HG03469 (cell line): ENCODE measurements around the gene KIAA0040.

ENCODE experiments used
- ATAC-seq: cut with Tn5 transposase; IDR thresholded peaks from one replicate; pipeline ENCODE4 v1.9.1; 2021; ENCODE audit warnings: mild to moderate bottlenecking, moderate library complexity, moderate number of reproducible peaks; ENCODE audit not compliant: unreplicated experiment

The KIAA0040 gene

GRCh38 chr1:175145899-175146528 lies 46.6 kb downstream of the KIAA0040 start:
- ATAC-seq = no peak

DNA sequence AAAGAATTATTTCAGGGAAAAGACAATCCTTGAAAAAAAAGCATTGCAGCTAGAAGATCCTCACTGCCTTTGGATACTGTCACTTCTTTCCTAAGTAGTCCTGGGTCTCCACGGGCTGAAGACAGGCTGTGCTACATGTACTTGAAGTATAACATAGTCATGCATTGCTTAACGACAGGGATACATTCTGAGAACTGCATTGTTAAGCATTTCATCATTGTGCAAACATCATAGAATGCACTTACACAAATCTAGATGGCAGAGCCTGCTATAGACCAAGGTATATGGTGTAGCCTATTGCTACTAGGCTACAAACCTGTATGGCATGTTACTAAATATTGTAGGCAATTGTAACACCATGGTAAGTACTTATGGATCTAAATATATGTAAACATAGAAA lies 54.0 kb downstream of the KIAA0040 start:
- ATAC-seq = no peak

DNA sequence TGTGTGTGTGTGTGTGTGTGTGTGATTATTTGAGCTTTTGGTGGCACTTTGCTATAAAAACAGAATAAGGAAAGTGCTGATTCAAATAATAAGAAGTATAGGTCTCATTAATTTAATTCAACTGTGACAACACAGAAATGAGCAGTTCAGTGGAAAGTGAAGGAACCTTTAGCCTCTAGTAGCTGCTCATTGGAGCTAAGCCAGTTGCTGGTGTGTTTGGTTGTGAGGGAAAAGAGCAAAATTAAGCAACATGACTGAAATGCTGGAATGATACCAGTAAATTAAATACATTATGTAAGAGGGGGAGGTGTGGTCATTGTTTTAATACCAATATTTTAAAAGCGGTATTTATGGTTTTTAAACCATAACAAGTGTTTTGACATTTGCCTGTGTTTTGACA lies 55.2 kb downstream of the KIAA0040 start:
- ATAC-seq = no peak

DNA sequence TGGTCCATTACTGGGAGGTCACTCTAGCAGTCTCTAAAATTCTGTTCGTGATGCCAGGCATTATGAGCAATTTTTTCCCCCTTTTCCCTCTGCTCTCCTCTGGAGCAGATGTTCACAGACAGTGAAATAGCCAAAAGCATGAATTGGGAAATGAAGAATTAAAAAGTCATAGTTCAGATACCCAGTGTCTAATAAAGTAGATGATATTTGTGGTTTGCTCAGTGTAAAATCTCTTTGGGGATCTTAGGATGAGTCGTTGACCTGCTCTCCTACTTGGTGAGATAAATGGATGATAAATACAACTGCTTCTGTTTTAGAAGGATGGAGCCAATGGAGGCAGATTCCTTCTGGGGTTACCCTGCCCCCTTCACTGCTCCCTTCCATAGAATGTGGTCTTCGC lies 56.3 kb downstream of the KIAA0040 start:
- ATAC-seq = no peak

DNA sequence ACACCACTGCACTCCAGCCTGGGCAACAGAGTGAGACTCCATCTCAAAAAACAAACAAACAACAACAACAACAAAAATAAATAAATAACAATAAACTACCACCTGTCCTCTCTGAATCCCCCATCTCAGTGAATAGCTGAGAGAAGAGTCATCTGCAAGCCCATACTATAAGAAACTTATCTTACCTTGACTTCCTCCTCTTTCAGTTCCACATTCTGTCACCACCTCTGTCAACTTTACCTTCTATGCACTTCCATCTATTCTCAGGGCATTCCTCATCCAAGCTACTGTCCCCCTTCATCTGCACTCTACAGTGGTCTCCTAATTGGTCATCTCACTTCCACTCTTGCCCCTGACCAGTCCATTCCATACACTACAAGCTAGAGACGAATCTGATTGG lies 58.1 kb downstream of the KIAA0040 start:
- no peak for ATAC-seq

DNA sequence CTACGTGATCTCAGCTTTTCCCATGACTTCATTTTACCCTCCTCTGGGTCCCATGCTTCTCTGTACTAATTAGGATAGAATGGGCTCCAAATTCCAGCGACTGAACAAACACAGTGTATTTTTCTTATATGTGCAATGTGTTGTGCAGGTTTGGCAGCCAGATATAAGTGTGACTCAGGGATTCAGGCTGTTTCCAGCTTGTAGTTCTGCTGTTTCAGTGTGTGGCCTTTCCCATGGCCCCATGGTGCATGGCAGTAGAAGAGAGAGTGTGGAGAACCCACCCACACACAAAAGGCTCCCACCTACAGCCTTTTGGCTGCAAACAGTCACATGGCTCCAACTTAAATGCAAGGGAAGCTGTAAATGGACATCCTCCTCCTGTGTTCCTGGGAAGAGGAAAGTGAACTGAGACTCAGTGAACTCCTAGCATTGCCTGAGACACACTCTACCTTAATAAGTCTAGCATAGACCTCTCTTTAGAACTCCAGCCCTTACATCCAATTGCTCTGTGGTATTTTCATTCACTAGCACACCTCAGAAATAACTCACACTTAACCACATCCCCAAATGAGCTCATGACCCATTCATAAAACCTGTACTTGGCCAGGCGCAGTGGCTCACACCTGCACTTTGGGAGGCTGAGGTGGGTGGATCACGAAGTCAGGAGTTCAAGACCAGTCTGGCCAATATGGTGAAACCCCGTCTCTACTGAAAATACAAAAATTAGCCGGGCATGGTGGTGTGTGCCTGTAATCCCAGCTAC lies 58.7 kb downstream of the KIAA0040 start:
- no peak for ATAC-seq

DNA sequence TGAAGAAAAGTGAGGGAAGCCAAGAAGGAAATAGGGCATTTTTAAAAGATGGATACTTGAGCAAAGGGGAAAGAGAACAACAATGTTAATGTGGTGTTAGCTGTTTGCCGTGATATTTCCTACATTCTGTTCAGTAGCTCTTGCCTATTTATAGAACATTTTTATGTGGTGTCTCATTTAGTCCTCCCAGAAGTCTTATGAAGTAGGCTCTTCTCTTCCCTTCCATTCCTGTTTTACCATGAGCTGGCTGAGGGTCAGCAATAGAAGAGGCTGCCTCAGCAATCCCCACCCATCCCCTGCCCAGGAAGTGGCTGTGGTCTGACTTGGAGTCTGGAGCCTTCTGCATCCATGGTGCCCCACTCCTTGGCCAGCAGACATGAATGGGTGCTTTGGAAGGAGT lies 60.1 kb downstream of the KIAA0040 start:
- ATAC-seq = no peak

GRCh38 chr1:175131095-175131494 lies 61.5 kb downstream of the KIAA0040 start:
- ATAC-seq = no peak

DNA sequence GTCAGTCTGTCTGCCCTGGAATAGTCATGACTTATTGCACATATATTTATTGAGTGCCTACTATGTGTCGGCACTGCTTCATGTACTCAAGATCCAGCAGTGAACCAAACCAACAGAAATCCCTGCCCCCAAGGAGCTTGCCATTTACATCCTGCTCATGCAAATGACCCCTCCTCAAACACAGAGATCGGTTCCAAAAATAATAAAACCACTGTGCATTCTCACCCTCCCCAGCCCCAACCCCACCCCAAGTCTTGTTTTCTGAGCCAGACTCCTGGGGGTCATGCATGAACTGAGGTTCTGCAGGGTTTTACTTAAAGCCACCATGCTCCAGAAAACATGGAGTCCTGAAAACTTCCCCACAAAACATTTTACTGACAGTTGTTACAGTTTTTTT lies 61.9 kb downstream of the KIAA0040 start:
- ATAC-seq = no peak

- ATAC-seq = no peak
These were observed 62.5 kb downstream of the KIAA0040 start for GRCh38 chr1:175129997-175130648.

DNA sequence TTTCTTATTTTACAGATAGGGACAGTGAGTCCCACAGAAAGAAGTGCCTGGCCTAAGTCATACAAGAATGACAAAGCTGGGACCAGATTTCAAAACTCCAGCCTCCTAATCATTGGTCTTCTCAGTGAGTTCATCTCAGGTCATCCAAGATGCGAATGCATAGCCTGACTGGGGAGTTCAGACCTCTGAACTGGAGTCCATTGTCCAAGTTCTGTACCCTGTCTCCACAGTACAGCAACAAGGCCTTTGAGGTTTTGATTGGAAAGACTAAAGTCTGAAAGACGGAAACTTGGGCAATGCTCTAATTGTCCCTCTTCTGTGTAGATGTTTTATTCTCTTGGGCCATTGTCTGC lies 63.0 kb downstream of the KIAA0040 start:
- no peak for ATAC-seq

GRCh38 chr1:175129182-175129581 lies 63.4 kb downstream of the KIAA0040 start:
- ATAC-seq = no peak

DNA sequence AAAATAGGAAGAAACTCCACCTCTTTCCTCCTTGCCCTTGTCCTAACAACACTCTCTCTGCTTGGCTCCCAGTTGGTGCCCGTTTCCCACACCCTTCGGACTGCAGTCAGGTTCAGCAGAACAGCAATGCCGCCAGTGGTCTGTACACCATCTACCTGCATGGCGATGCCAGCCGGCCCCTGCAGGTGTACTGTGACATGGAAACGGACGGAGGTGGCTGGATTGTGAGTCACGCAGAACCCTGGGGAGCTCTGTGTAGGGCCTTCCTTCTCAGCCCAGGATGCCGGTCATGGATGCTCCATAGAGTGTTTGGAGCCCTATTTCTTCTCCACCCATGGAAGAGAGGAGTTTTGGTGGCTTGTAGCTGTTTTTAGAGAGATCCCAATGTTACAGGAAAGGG lies 64.1 kb downstream of the KIAA0040 start:
- no peak for ATAC-seq

- no peak for ATAC-seq
These were observed 65.0 kb downstream of the KIAA0040 start for GRCh38 chr1:175127565-175127964.

- ATAC-seq = no peak
These were observed 66.2 kb downstream of the KIAA0040 start for GRCh38 chr1:175126347-175126746.

DNA sequence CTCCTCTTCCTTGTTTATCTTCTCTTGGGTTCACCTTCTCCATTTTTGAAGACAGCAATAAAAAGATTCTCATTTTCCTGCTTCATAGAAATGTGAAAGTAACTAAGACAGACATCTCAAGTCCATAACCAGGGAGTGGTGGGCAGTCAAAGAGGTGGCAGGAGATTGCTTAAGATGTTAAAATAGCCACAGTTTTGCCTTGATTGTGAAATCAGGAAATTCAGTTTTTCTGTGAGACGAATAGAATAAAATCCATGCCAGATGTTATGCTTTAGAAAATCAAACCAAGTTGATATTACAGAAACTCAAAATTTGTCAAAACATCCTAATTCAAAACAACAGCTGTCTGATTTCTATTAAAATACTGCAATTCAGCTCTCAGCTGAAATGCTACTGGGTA lies 67.7 kb downstream of the KIAA0040 start:
- no peak for ATAC-seq

DNA sequence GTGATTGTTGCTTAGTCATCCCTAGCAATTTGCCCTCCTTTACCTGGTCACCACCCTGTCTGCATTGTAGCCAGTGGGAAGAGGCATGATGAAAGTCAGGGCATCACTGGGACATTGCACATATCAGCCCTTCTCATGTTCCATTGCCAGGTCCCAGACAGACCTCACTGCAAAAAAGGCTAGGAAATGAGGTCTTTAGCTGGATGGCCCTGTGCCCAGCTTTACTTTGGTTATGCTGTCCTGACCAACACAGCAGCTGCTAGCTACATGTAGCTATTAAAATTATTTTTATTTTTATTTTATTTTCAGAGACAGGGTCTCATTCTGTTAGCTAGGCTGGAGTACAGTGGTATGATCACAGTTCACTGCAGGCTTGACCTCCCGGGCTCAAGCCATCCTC lies 72.1 kb downstream of the KIAA0040 start:
- ATAC-seq = no peak

DNA sequence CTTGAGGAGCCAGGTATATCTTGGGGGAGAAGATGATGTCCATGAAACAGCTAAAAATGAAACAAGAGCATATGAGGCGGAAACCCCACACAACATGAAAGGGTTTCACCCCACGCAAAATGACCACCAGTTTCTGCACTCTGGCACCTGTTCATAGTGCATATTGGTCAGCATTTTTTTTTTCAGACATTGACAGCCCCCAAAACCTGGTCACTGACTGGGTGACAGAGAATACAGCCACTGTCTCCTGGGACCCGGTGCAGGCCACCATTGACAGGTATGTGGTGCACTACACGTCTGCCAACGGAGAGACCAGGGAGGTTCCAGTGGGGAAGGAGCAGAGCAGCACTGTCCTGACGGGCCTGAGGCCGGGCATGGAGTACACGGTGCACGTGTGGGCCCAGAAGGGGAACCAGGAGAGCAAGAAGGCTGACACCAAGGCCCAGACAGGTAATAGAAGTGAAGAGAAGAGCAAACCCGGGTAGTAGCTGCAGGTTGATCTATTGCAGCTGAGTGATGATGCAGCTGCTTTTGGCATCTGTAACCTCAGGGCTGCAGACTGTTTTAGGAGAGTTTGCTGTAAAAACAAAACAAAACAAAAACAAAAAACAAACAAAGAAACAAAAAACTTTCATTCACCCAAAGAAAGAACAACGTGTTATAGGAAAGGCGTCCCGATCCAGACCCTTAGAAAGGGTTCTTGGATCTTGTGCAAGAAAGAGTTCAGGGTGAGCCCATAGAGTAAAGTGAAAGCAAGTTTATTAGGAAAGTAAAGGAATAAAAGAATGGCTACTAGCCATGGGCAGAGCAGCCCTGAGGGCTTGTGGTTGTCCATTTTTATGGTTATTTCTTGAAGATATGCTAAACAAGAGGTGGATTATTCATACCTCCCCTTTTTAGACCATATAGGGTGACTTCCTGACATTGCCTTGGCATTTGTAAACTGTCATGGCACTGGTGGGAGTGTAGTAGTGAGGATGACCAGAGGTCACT lies 73.9 kb downstream of the KIAA0040 start:
- ATAC-seq = no peak

GRCh38 chr1:175116903-175117302 lies 75.7 kb downstream of the KIAA0040 start:
- ATAC-seq = no peak

DNA sequence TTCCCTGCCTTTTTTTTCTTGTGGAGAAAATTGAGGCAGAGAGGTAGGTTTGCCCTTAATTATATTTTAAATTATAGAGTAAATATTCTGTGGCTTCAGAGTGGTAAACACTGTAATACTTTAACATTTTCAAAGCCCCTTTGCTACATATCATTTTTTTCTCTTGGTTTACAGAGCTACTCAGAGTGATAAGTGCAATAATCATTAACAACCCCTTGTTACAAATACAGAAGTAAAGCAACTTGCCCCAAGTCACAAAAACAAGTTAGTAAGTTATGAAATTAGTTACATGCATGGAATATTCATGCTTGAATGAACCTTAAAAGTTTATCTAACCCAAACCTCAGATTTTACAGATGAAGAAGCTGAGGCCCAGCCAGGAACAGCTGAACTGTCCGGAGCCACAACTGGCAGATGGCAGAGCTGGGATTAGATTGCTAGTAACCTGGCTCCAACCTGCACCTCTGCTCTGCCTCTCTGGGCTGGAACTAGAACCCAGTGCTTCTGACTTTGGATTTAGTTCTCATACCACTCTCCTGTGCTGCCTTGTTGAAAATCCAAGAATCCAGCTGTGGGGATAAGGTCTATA lies 76.3 kb downstream of the KIAA0040 start:
- no peak for ATAC-seq

- ATAC-seq = no peak
These were observed 77.6 kb downstream of the KIAA0040 start for GRCh38 chr1:175114996-175115395.
